Immature natural killer cell (primary cell): ENCODE measurements around the gene GPR31. TPM values are rescaled to one million over a fixed set of nuclear protein-coding genes. Genes with fewer than 3 reads are reported as not detected.
"Not testable (repeated sequence)": the region's sequence is repeated elsewhere in the genome, so short reads cannot be mapped to it uniquely, and the experiment has no call there.

Experiments
- DNase-seq, 3 donors: peaks; one replicate each; pipeline ENCODE4 v3.0.0; 2022; ENCODE audit warnings: mixed read lengths in 1 of 3
- H3K27ac Mint-ChIP-seq, 6 donors: one replicate each; pipeline ENCODE4 v1.8.0; 2020; ENCODE audit warnings: mixed read lengths in 6 of 6, mild to moderate bottlenecking in 5 of 6, inconsistent platforms in 4 of 6, moderate library complexity in 3 of 6
- H3K27me3 Mint-ChIP-seq, 3 donors: one replicate each; pipeline ENCODE4 v1.8.0; 2020 to 2021; ENCODE audit warnings: low read depth in 3 of 3, mild to moderate bottlenecking in 3 of 3, mixed read lengths in 3 of 3, moderate library complexity in 3 of 3, inconsistent platforms in 1 of 3
- H3K36me3 Mint-ChIP-seq, 3 donors: one replicate each; pipeline ENCODE4 v1.8.0; 2020; ENCODE audit warnings: mixed read lengths in 3 of 3, inconsistent platforms in 2 of 3, mild to moderate bottlenecking in 2 of 3
- H3K4me1 Mint-ChIP-seq, 2 donors: one replicate each; pipeline ENCODE4 v1.8.0; 2020; ENCODE audit warnings: inconsistent platforms in 2 of 2, mild to moderate bottlenecking in 2 of 2, mixed read lengths in 2 of 2, moderate library complexity in 1 of 2
- H3K4me3 Mint-ChIP-seq, 5 donors: one replicate each; pipeline ENCODE4 v1.8.0; 2020; ENCODE audit warnings: mild to moderate bottlenecking in 5 of 5, mixed read lengths in 5 of 5, inconsistent platforms in 3 of 5, moderate library complexity in 3 of 5
- H3K9me3 Mint-ChIP-seq, 6 donors: one replicate each; pipeline ENCODE4 v1.8.0; 2020; ENCODE audit warnings: mild to moderate bottlenecking in 6 of 6, mixed read lengths in 6 of 6, inconsistent platforms in 4 of 6, moderate library complexity in 3 of 6
- polyA plus RNA-seq, 3 donors: library from polyadenylated mRNA; unstranded; fragments of 300-500 nt; fragmentation: Illumina TruSeq; gene quantifications; one replicate each; pipeline ENCODE4 v1.2.3, GENCODE V29; 2021

The GPR31 gene
- polyA plus RNA-seq, 3 donors from 2014 or later = not detected

DNA sequence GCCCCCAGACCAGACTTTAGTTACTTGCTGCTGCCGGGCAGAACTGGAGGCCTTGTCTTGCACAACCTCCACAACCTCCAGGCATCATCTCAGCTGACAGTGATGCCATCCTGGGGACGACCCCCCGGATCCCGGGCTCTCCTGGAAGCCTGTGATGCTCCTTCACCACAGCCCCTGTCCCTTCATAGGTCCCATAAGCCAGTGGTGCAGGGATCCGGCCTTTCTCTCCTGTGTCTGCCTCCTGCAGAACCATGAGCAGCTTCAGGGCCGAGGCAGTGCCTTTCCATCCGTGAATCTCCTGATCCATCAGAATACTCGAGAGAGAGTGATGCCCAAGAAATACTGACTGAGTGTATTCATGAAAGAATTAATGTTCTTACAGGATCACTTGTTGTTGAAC, 22.3 kb upstream of the GPR31 start:
- H3K27ac Mint-ChIP-seq, H3K9me3 Mint-ChIP-seq, H3K4me3 Mint-ChIP-seq, H3K27me3 Mint-ChIP-seq, H3K4me1 Mint-ChIP-seq, DNase-seq, H3K36me3 Mint-ChIP-seq: not testable (repeated sequence)

DNA sequence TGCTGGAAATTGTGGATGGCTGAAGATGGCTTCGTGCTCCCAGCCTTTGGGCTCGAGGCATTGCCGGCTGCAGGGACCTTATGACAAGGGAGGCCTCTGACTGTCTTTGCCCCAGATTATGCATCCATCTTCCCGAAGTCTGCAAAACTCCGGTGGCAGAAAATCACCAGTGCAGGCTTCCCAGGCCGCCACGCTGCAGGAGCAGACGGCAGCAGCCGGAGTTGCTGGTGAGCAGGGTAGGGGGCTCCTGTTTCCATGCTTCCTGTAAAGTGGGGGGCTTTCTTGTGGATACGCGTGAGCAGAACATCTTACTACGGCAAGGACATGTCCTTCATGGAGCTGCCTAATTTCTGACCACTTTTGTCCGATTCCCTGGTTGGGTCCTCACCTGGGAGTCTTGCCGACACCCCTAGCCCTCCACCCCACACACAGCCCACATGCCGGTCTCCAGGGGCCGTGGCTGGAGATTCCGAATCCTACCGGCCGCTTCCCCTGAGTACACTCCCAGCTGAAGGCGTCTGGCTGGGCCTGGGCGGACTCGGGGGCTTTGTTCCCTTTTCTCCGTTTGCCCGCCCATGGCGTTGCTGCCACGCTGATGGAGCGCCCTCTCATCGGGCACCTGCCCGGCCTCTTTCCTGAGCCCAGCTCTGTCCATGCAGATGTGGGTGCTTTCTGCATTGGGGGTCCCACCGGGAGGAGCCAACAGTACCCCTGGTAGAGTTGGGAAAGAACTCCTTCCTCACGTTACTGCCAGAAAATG, 21.3 kb upstream of the GPR31 start:
- not testable (repeated sequence) for H3K4me3 Mint-ChIP-seq, H3K36me3 Mint-ChIP-seq, DNase-seq, H3K9me3 Mint-ChIP-seq, H3K4me1 Mint-ChIP-seq, H3K27ac Mint-ChIP-seq, H3K27me3 Mint-ChIP-seq

DNA sequence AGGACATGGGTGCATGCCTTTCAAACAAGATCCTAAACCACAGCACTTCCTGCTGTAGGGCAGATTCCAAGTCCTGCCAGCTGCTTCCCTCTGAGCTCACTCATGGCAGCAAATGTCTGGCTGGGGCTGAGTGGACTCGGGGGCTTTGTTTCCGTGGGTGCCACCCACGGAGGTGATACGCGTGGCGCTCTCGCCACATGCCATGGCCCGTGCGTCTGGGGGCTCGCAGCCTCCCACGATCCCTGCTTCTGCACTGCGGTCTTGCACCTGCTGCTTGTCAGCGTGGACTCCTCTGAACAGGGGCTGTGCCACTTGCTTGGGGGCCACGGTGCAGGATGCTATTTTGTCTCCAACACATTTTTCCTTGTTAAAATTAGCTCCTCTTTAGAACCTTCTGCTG, 19.5 kb upstream of the GPR31 start:
- H3K4me1 Mint-ChIP-seq = not testable (repeated sequence)

DNA sequence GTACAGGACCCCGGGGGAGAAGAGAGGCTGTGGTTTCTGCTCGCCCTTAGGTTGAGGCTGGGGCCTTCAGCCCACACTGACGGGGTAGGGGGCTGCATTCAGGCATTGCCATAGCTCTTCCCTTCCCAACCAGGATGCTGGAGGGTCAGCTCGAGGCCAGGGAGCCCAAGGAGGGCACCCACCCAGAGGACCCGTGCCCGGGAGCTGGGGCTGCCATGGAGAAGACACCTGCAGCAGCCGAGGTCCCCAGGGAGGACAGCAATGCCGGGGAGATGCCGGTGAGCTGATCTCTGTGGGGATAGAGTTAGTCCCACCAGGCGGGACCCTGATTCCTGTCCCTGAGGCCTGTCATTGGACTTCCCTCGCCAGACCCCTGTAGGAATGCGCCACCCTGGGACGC, 14.2 kb upstream of the GPR31 start:
- not testable (repeated sequence) for DNase-seq, H3K27me3 Mint-ChIP-seq, H3K4me1 Mint-ChIP-seq, H3K9me3 Mint-ChIP-seq, H3K27ac Mint-ChIP-seq, H3K4me3 Mint-ChIP-seq, H3K36me3 Mint-ChIP-seq

More for the DNA sequence above, 19.5 kb upstream of the GPR31 start:
- H3K36me3 Mint-ChIP-seq, H3K27me3 Mint-ChIP-seq, H3K27ac Mint-ChIP-seq, H3K4me3 Mint-ChIP-seq, DNase-seq, H3K9me3 Mint-ChIP-seq: not testable (repeated sequence)

- not testable (repeated sequence) for H3K27ac Mint-ChIP-seq, H3K36me3 Mint-ChIP-seq, H3K4me3 Mint-ChIP-seq, H3K27me3 Mint-ChIP-seq, H3K4me1 Mint-ChIP-seq, H3K9me3 Mint-ChIP-seq, DNase-seq
These were observed 13.5 kb upstream of the GPR31 start for GRCh38 chr6:167171300-167171699.

DNA sequence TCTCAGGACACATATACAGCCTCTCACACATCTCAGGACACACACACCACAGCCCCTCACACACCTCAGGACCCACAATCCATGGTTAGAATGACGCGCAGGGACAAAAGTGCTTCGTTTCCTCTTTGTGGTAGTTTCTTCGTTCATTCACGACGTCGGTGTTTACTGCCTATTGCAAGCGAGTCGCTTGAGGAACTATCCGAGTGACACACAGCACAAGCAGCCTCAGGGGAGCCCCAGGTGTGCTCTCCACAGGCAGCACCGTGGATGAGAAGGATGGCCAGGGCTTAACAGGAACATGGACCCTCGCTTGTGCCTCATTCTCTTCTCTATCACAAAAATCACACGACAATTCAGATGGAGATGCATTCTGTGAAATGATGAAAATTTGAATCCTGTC, 12.1 kb upstream of the GPR31 start:
- DNase-seq, H3K36me3 Mint-ChIP-seq, H3K4me1 Mint-ChIP-seq, H3K4me3 Mint-ChIP-seq, H3K27ac Mint-ChIP-seq, H3K9me3 Mint-ChIP-seq: not testable (repeated sequence)
- peaks cover 0 to 13% (median 5%) of the 10 kb centered on the region in 3 donors for H3K27me3 Mint-ChIP-seq

GRCh38 chr6:167168296-167168695, 10.5 kb upstream of the GPR31 start:
- not testable (repeated sequence) for H3K36me3 Mint-ChIP-seq, H3K4me3 Mint-ChIP-seq, DNase-seq, H3K27ac Mint-ChIP-seq, H3K9me3 Mint-ChIP-seq, H3K4me1 Mint-ChIP-seq
- peaks cover 0 to 13% (median 6%) of the 10 kb centered on the region in 3 donors for H3K27me3 Mint-ChIP-seq

DNA sequence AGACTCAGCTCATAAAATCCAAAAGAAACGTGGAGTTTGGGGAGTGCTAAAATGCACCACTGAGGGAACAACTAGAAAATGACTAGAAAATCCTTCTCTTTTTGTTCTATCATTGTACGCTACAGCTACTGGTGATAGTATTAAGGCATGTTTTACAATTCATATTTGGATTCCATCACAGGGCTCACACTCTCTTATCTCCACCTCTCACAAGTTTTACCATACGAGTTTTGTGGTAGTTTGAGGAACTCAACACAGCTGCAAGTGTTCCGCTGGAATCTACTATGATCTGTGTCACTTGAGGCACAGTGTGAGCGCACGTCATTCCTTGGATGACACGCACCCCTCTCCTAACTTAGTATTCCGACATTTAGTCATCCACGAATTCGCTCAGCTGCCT, 9.9 kb upstream of the GPR31 start:
- H3K27me3 Mint-ChIP-seq = peaks cover 0 to 13% (median 6%) of the 10 kb centered on the region in 3 donors
- H3K9me3 Mint-ChIP-seq, DNase-seq, H3K36me3 Mint-ChIP-seq, H3K4me1 Mint-ChIP-seq, H3K4me3 Mint-ChIP-seq, H3K27ac Mint-ChIP-seq: not testable (repeated sequence)

DNA sequence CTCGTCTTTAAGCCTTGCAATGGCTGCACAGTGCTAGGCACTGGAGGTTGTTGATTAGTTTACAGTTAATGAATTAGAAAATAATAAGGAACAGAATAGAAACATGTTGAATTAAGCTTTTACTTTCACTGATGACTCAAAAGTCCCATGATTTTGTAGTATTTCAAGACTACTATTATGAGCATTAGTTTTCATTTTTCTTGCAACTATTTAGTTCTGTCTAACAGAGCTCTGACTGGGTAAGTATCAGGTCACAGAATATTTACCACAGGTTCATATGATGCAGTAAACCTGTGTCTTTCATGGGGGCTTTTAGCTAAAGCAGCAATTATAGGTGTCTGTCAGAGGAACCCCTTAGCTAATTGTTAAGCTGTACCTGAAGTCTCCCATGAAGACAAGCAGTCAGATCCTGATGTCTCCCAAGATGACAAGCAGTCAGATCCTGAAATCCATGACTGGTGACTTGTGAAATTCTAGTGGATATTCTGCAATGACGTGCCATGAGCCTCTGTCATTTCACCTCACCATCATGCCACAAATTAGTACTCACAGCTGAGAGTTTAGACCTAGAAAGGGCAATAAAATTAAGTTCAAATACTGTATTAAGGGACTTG, 8.2 kb upstream of the GPR31 start:
- no peak for DNase-seq
- Mint-ChIP-seq H3K27me3 (peaks cover 0 to 13% (median 6%) of the 10 kb centered on the region in 3 donors), H3K36me3 (no peaks in the 10 kb centered on the region), H3K4me3 (no peak overlapping the region), H3K4me1 (no peaks in the 10 kb centered on the region), H3K27ac (peak overlapping the region in 1 of 6 donors; percentile 17), H3K9me3 (no peaks in the 10 kb centered on the region)

DNA sequence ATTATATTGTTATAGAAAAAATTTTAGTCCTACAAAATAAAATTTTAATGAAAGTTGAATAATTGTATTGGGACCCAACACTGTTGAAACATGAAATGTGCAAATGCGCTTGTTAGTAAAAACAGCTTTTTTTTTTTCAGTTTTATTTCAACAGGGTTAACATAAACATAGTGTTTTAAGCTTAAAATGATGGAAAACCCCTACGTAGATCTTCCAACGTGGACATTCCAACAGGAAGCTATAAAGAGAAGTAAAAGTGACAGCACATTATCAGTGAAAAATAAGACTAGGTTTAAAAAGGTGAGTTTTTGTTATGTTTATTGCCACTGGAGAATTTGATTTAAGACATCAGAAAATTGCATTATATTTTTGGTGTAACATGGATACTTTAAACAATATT, 6.5 kb upstream of the GPR31 start:
- Mint-ChIP-seq H3K9me3 (no peaks in the 10 kb centered on the region), H3K36me3 (no peaks in the 10 kb centered on the region), H3K4me3 (no peak overlapping the region), H3K27ac (no peak overlapping the region), H3K4me1 (no peaks in the 10 kb centered on the region), H3K27me3 (peaks cover 0 to 9% (median 6%) of the 10 kb centered on the region in 3 donors)
- DNase-seq = no peak

- peaks cover 0 to 7% (median 6%) of the 10 kb centered on the region in 3 donors for H3K27me3 Mint-ChIP-seq
- no peaks in the 10 kb centered on the region for H3K4me1 Mint-ChIP-seq
- no peak overlapping the region for H3K27ac Mint-ChIP-seq
- no peak for DNase-seq
- H3K36me3 Mint-ChIP-seq = no peaks in the 10 kb centered on the region
- H3K4me3 Mint-ChIP-seq = no peak overlapping the region
- peaks cover 0 to 1% (median 0%) of the 10 kb centered on the region in 6 donors for H3K9me3 Mint-ChIP-seq
These were observed 5.8 kb upstream of the GPR31 start for GRCh38 chr6:167163476-167164011.

DNA sequence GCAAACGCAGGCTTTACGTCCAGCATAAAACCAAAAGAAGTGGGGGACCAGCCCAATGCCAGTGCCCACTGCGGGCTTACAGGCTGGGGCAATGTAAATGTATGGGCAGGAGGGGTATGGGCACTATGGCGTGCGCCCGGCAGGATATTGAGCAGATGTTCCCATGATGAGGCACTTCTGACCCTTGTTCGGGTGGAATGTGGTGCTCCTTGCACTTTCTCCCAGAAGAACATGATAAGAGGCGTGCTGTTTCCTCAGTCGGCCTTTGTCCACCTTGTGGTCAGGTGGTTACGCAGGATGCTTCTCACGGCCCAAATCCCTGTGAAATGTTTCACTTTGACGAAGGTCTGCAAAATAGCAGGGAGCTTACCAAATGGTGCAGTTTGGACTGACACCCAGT, 4.8 kb upstream of the GPR31 start:
- H3K27me3 Mint-ChIP-seq = peaks cover 0 to 7% (median 6%) of the 10 kb centered on the region in 3 donors
- no peak overlapping the region for H3K27ac Mint-ChIP-seq
- no peak overlapping the region for H3K4me3 Mint-ChIP-seq
- H3K9me3 Mint-ChIP-seq = peaks cover 0 to 1% (median 0%) of the 10 kb centered on the region in 6 donors
- H3K4me1 Mint-ChIP-seq = no peaks in the 10 kb centered on the region
- DNase-seq = no peak
- no peaks in the 10 kb centered on the region for H3K36me3 Mint-ChIP-seq

- Mint-ChIP-seq H3K9me3 (peaks cover 0 to 1% (median 0%) of the 10 kb centered on the region in 6 donors), H3K27me3 (peaks cover 0 to 7% (median 6%) of the 10 kb centered on the region in 3 donors), H3K4me3 (no peak overlapping the region), H3K36me3 (no peaks in the 10 kb centered on the region), H3K4me1 (no peaks in the 10 kb centered on the region), H3K27ac (no peak overlapping the region)
- no peak for DNase-seq
These were observed 4.2 kb upstream of the GPR31 start for GRCh38 chr6:167161851-167162467.

GRCh38 chr6:167157414-167157813, 366 bp downstream of the GPR31 start:
- H3K27ac Mint-ChIP-seq = no peak overlapping the region
- DNase-seq = no peak

More at GRCh38 chr6:167157414-167157813, 366 bp downstream of the GPR31 start:
- Mint-ChIP-seq H3K4me3 (no peak overlapping the region), H3K27me3 (peaks cover 0 to 5% (median 4%) of the 10 kb centered on the region in 3 donors), H3K9me3 (peaks cover 0 to 1% (median 0%) of the 10 kb centered on the region in 6 donors), H3K36me3 (no peaks in the 10 kb centered on the region), H3K4me1 (no peaks in the 10 kb centered on the region)
